GM21360 (cell line): ENCODE data around the gene GPR15LG.
"Not testable (repeated sequence)": the region's sequence is repeated elsewhere in the genome, so short reads cannot be mapped to it uniquely, and the experiment has no call there.

ENCODE experiments used
- ATAC-seq: cut with Tn5 transposase; IDR thresholded peaks from one replicate; pipeline ENCODE4 v1.9.1; 2021; ENCODE audit warnings: mild to moderate bottlenecking, moderate library complexity; ENCODE audit not compliant: unreplicated experiment

The GPR15LG gene

GRCh38 chr10:84173501-84173929, at the start of gene GPR15LG:
Gene GPR15LG, plus strand, starts transcription at chr10:84173801. Its CDS starts 51 bp downstream, at chr10:84173852.
- no peak for ATAC-seq

GRCh38 chr10:84125910-84126784, 47.5 kb upstream of the GPR15LG start:
- ATAC-seq, result not testable (repeated sequence)

- no peak for ATAC-seq
These were observed 46.8 kb upstream of the GPR15LG start for GRCh38 chr10:84126785-84127167.

- ATAC-seq, result no peak
These were observed 37.8 kb upstream of the GPR15LG start for GRCh38 chr10:84135836-84136235.

- ATAC-seq, result no peak
These were observed 35.8 kb upstream of the GPR15LG start for GRCh38 chr10:84137811-84138210.

GRCh38 chr10:84138478-84139125, 35.0 kb upstream of the GPR15LG start:
- ATAC-seq, result no peak

- ATAC-seq, result peak; percentile 99
These were observed 34.2 kb upstream of the GPR15LG start, which contains the start of gene GHITM for GRCh38 chr10:84139126-84140035. Gene GHITM, plus strand, starts transcription at chr10:84139509. Its CDS starts 1,992 bp downstream, at chr10:84141501.

- ATAC-seq, result no peak
These were observed 33.6 kb upstream of the GPR15LG start for GRCh38 chr10:84140036-84140379.

GRCh38 chr10:84147347-84147746, 26.3 kb upstream of the GPR15LG start:
- no peak for ATAC-seq

GRCh38 chr10:84148006-84148597, 25.5 kb upstream of the GPR15LG start:
- not testable (repeated sequence) for ATAC-seq

GRCh38 chr10:84149854-84150253, 23.7 kb upstream of the GPR15LG start:
- no peak for ATAC-seq

GRCh38 chr10:84152769-84153168, 20.8 kb upstream of the GPR15LG start:
- no peak for ATAC-seq

GRCh38 chr10:84155521-84155920, 18.1 kb upstream of the GPR15LG start:
- no peak for ATAC-seq

GRCh38 chr10:84156009-84156408, 17.6 kb upstream of the GPR15LG start:
- no peak for ATAC-seq

- no peak for ATAC-seq
These were observed 16.8 kb upstream of the GPR15LG start for GRCh38 chr10:84156768-84157167.

- ATAC-seq, result no peak
These were observed 15.5 kb upstream of the GPR15LG start for GRCh38 chr10:84158061-84158460.

GRCh38 chr10:84158550-84158949, 15.1 kb upstream of the GPR15LG start:
- no peak for ATAC-seq

GRCh38 chr10:84159076-84159685, 14.4 kb upstream of the GPR15LG start:
- ATAC-seq, result no peak

GRCh38 chr10:84160663-84161362, 12.8 kb upstream of the GPR15LG start:
- ATAC-seq, result no peak

GRCh38 chr10:84163996-84164395, 9.6 kb upstream of the GPR15LG start:
- no peak for ATAC-seq
